A673 (cell line): ENCODE results near the gene UTP11. TPM values are rescaled to one million over a fixed set of nuclear protein-coding genes. Genes with fewer than 3 reads are reported as not detected.

Source experiments
- BruUV-seq: library from RNA; stranded (reverse); fragments of 400-500 nt; replicated peaks from 2 replicates; lab custom pipeline; 2021; lab: Mats Ljungman, UMichigan
- CTCF ChIA-PET: fragments of 300-600 bp; sonication (Branson Sonifier 250); formaldehyde crosslinking; loops from one replicate; lab custom pipeline; 2022; ENCODE audit warnings: antibody characterized with exemption; lab: Charles Lee
- POLR2A ChIA-PET: fragments of 300-600 bp; sonication (Branson Sonifier 250); formaldehyde crosslinking; loops from one replicate; lab custom pipeline; 2022; ENCODE audit warnings: antibody characterized with exemption; ENCODE audit not compliant: low non-redundant PET; lab: Charles Lee
- DNase-seq: peaks from one replicate; pipeline ENCODE4 v3.0.0-alpha.2; 2015; ENCODE audit warnings: low spot score
- H3K27ac ChIP-seq: fragments of 200-600 bp; sonication (generic); 2 replicates; pipeline ENCODE4 v1.5.1; 2016; ENCODE audit warnings: mixed run types, low read depth, mild to moderate bottlenecking, mixed read lengths, antibody characterized with exemption, low read length; ENCODE audit not compliant: poor library complexity, severe bottlenecking
- H3K27me3 ChIP-seq: fragments of 200-600 bp; sonication (generic); replicated peaks from 2 replicates; pipeline ENCODE4 v1.6.1; 2017; ENCODE audit warnings: mixed run types, low read depth, mild to moderate bottlenecking, mixed read lengths, antibody characterized with exemption, low read length; ENCODE audit not compliant: insufficient read depth, poor library complexity
- H3K36me3 ChIP-seq: fragments of 200-600 bp; sonication (generic); 2 replicates; pipeline ENCODE4 v1.6.1; 2016; ENCODE audit warnings: mixed run types, mild to moderate bottlenecking, mixed read lengths, antibody characterized with exemption, low read length; ENCODE audit not compliant: insufficient read depth, poor library complexity, severe bottlenecking
- H3K4me1 ChIP-seq: fragments of 200-600 bp; sonication (generic); 2 replicates; pipeline ENCODE4 v1.6.1; 2017; ENCODE audit warnings: mixed run types, mild to moderate bottlenecking, mixed read lengths, antibody characterized with exemption, low read length; ENCODE audit not compliant: insufficient read depth, poor library complexity, severe bottlenecking
- H3K4me3 ChIP-seq: fragments of 200-600 bp; sonication (generic); 2 replicates; pipeline ENCODE4 v1.5.1; 2016; ENCODE audit warnings: low read depth, mixed run types, mild to moderate bottlenecking, mixed read lengths, low read length; ENCODE audit not compliant: poor library complexity, severe bottlenecking
- H3K9me3 ChIP-seq: fragments of 200-600 bp; sonication (generic); 2 replicates; pipeline ENCODE4 v1.6.1; 2016; ENCODE audit warnings: mixed run types, low read depth, mild to moderate bottlenecking, mixed read lengths, antibody characterized with exemption, low read length; ENCODE audit not compliant: poor library complexity, severe bottlenecking
- CTCF ChIP-seq: fragments of 300-800, 200-600 bp; sonication (generic); conservative IDR thresholded peaks from 2 replicates; pipeline ENCODE4 v1.5.1; 2017; ENCODE audit warnings: low read depth, mild to moderate bottlenecking, antibody characterized with exemption, low read length, moderate library complexity, mixed read lengths
- EZH2 ChIP-seq: fragments of 200-600 bp; sonication (generic); IDR thresholded peaks from 2 replicates; pipeline ENCODE4 v1.6.1; 2017; ENCODE audit warnings: borderline replicate concordance, low read depth, mild to moderate bottlenecking, mixed read lengths, antibody characterized with exemption, low read length; ENCODE audit not compliant: poor library complexity, severe bottlenecking
- intact Hi-C: fragments of 100-400 bp; cut with micrococcal nuclease; formaldehyde crosslinking; loops from one replicate; pipeline ENCODE4 v1.10.0; 2022; ENCODE audit not compliant: unreplicated experiment
- total RNA-seq: library from RNA; stranded (reverse); gene quantifications from 2 replicates; pipeline ENCODE4 v1.2.3, GENCODE V29; 2021

Gene UTP11
- total RNA-seq, 1 experiment from 2014 or later = 113 TPM

DNA sequence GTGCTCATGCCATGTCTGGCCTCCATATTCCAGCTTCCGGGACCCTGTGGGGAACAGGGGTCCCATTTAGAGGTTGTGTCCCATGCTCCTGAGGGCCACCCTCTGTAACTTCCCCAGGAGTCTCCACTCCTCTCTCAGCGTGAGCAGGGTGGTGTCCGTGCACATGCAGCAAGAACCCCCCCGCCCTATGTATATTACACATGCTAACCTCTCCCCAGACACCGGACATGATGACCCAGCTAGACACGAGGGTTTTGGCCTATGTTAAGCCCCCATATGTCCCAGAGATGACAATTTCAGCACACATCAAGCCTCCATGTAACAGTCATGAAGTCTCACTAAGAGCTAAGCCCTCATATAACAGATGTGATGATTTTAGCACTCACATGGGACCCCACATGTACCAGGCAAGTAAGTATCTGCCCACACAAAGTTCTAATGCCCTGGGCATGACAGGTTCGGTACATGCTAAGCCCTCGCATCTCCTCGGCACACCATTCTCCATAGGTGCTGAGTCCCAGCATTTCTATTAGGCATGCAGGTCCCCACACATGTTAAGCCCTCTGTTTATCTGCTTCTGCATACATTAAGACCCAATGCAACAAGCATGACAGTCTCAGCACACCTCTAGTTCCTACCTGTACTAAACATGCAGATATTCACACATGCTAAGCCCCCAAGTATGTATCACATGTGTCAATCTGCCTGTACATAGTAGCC lies 14.3 kb upstream of the UTP11 start:
- Histone ChIP-seq H3K4me3 (no peak overlapping the region), H3K4me1 (peaks cover 65% of the 10 kb centered on the region), H3K27ac (peak overlapping the region; percentile 99), H3K36me3 (peaks cover 27% of the 10 kb centered on the region), H3K9me3 (no peaks in the 10 kb centered on the region), H3K27me3 (no peaks in the 10 kb centered on the region)
- DNase-seq = no peak
- no peak for TF ChIP-seq CTCF
- no peak for TF ChIP-seq EZH2
- BruUV-seq = no TSS peak
- ChIA-PET CTCF (no interaction called here), POLR2A (no interaction called here)
- intact Hi-C loops = no loop called here

DNA sequence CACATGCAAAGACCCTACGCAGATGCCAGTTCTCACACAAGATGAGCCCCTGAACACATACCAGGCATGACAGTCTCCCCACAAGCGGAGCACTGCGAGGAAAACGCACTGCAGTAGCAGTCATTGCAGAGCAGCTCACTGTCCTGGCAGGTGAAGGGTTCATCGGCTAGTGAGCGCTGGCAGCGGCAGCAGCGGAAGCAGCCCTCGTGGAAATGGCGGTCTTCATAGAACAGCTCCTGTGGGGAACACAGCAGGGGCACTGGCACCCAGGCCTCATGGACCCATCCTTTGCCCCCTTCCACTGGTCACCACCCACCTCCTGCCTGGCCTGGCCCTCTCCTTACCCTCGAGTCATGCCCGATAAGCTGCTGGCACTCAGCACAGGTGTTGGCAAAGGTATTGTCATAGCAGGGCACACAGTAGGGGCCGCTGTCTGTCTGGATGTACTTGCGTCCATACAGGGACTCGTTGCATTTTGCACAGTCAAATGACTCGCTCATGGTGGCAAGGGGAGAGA lies 13.6 kb upstream of the UTP11 start:
- H3K4me1 ChIP-seq = peaks cover 72% of the 10 kb centered on the region
- H3K9me3 ChIP-seq = no peaks in the 10 kb centered on the region
- H3K36me3 ChIP-seq = peaks cover 27% of the 10 kb centered on the region
- BruUV-seq = no TSS peak
- TF ChIP-seq CTCF = no peak
- TF ChIP-seq EZH2 = no peak
- intact Hi-C loops = no loop called here
- POLR2A ChIA-PET = no interaction called here
- no peaks in the 10 kb centered on the region for H3K27me3 ChIP-seq
- peak overlapping the region; percentile 99 for H3K27ac ChIP-seq
- CTCF ChIA-PET = no interaction called here
- no peak overlapping the region for H3K4me3 ChIP-seq
- DNase-seq = no peak

DNA sequence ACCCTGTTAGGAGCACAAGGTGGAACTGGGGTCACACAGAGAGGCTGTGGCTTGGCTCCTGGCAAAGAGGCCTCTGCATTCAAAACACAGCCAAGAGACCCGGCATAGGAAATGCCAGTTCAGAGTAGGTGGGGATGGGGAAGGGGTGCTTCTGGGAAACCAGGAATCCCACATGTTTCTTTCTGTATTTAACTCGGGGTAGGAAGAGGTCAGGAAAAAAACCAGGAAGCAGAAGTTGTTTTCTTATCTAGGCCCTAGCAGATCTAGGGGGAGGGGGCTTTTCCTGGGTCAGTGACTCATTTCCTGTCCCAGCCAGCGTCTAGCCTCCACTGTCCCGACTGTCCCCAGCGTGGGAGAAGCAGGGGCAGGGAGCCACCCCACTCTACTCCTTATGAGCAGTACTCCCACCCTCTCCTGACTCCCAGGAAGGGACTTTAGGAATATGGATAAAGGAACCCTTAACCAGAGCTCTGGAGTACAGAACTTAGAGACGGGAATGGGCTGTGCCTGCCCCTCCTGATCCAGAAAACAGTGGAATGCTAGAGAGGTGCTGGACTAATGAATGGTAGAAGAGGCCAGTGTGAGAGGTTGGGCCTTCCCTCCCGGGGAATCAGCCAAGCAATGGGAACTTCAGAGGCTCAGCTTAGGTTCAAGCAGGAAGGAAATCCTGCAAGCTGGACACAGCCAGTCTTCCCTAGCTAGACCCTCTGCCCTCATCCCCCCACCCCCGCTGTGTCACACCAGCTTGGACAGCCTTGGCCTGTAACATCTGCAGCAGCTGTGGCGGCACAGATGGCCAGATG lies 12.9 kb upstream of the UTP11 start:
- intact Hi-C loops = no loop called here
- no peaks in the 10 kb centered on the region for H3K9me3 ChIP-seq
- POLR2A ChIA-PET = interaction anchor here (1.0 kb wide), 1 partner anchor 12 kb away, joined by 3 read pairs; no protein-coding TSS in a partner anchor
- peaks cover 74% of the 10 kb centered on the region for H3K4me1 ChIP-seq
- H3K36me3 ChIP-seq = peaks cover 27% of the 10 kb centered on the region
- peak overlapping the region; percentile 99 for H3K27ac ChIP-seq
- H3K4me3 ChIP-seq = peak overlapping the region; percentile 14
- TF ChIP-seq CTCF = no peak
- no peak for TF ChIP-seq EZH2
- CTCF ChIA-PET = no interaction called here
- no TSS peak for BruUV-seq
- DNase-seq = peak; percentile 86
- H3K27me3 ChIP-seq = no peaks in the 10 kb centered on the region
